Measurements from ENCODE around the gene PVRIG.
A peak's percentile ranks its signal among the peaks of the same experiment; 100 is the strongest.
"Not testable (repeated sequence)": the region's sequence is repeated elsewhere in the genome, so short reads cannot be mapped to it uniquely, and the experiment has no call there.

Gene PVRIG

DNA sequence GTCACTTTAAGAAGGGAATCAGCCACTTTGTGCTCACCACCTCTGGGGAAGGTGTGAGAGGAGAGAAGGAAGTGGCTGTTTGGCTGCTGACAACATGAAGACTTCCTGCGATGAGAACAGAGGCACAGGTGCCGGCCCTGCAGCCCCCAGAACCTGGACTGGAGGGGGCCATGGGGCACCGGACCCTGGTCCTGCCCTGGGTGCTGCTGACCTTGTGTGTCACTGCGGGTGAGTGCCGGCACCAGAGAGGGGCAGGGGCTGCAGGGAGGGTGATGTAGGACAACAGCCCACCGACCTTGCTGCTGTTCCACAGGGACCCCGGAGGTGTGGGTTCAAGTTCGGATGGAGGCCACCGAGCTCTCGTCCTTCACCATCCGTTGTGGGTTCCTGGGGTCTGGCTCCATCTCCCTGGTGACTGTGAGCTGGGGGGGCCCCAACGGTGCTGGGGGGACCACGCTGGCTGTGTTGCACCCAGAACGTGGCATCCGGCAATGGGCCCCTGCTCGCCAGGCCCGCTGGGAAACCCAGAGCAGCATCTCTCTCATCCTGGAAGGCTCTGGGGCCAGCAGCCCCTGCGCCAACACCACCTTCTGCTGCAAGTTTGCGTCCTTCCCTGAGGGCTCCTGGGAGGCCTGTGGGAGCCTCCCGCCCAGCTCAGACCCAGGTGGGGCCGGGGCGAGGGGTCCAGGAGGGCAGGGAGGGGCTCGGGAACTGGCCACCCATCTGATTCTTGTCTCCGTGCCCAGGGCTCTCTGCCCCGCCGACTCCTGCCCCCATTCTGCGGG is at the start of gene PVRIG:
PVRIG (plus strand) TSS at position 149 of the 785 bp plus-strand sequence; CDS start at position 171, 22 bp downstream.
- DNase-seq: peak; percentile 62 to 64

DNA sequence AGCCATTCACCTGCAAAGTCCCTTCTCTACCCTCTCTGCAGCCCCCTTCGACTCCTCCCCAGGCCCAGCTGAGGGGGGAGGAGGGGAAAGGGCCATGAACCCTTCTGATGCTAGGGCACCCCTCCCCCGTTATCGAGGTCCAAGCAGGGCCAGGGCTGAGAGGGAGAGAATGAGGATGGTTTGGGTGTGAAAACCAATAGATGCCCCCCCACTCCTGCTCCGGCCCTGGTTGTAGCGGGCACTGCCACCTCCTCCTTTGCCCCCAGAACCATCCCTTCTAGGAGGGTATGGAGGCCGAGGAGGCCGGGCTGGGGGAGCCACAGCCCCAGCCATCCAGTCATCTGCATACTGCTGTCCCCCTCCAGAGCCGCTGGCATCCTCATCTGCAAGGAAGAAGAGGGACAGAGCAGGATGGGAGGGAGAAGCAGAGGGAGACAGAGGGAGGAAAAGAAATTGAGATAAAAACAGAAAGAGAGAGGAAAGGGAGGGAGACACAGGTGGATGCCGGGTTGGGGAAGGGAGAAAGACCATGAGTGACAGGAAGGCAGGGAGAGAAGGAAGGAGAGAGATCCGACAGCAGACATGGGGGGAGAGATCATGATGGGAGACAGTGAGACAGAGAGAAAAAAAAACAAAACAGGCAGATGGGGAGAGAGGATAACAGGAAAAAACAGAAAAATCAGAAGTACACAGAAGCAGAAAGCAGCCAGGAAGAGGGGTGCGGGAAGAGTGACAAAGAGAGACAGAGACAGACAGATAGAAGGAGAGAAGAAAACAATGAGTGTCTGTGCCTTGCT is 49.5 kb upstream of the PVRIG start:
- DNase-seq: no peak

DNA sequence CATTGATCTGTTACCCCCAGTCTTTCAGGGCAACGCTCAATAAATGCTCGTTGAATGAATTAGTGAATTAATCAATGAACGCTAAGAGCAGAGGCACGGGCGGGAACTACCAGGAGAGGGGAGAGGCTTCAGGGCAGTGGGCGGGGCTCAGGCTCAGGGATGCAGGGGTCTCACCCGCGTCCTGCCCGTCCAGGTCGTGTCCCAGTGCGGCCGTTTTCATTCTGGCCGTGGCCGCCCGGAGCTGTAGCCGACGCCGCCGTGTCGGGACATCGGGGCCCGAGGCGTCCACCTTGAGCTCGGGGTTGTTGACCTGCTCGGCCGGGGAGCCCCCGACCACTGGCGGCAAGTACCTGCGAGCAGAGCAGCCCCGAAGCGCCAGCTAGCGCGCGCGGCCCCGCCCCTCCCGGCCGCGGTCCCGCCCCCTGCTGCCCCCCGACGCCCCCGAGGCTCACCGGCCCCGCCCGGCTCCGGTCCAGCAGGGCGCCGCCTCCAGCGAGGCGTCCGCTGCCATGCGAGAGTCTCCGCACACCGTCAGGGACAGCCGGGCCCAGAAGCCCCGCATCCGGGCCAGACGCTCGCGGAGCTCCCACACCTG is 48.6 kb upstream of the PVRIG start:
- DNase-seq: peak in 1 of 2 experiments; percentile 53

DNA sequence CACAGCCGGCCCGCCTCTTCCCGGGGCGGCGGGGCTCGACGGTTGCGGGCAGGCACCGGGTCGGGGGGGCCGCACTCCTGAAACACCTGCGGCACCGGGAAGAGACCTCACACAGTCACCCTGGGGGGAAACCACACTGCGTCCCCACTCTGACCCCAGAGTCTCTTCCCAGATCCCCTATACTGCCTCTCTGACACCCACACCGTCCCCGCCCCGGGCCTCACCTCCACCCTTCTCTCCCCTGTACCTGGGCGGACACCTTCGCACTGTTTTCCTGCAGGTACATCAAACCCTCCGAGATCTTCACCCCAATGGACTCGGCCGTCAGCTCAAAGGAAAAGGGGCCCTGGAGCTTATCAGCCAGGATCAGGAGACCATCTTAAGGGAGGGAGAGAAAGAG is 47.9 kb upstream of the PVRIG start:
- no peak for DNase-seq

DNA sequence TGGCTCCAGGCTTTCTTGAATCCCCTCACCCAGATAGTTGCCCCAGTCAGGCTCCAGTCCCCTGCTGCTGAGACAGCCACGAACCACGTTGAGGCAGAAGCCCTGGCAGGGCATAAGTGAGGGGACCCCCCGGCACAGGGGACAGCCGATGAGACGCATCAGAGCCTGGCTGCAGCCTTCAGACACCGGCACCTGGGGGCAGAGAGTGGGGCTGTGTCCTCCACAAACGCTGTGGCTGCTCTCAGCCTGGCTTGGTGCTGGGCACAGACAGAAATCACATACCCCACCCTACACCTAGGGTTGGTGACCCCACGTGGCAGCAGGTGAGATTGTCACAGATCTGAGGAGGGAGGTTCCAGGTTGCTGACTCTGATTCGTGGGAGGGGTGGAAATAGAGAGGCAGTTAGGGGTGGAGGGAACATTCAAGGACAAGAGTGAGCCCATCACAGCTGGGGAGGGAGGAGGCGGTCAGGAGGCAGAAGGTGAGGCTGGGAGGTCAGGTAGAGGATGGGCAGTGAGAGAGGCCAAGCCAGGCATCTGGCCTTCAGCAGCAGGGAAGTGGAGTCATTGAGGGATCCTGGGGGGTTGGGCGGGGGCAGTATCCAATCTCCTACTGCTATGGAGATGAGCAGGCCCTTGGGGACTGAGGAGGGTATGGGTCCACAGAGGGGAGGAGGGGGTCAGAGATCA is 45.8 kb upstream of the PVRIG start:
- DNase-seq: no peak

DNA sequence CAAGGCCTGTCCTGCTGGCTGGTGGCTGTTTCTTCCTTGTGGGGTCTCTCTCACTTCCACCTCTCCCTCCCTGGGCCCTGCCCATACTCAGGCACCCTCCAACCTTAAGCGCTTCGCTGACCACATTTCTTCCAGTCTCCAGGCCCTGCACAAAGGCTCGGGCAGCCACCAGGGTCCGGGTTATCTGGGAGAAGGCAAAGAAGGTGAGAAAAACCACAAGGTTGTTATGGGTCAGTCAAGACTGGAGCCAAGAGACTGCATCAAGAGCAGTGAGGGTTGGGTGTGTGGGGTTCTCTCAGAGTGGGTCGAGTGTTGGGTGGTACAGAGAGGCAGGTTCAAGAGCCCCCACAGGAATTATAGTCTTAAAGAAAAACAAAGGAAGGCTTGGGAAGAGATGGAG is 45.2 kb upstream of the PVRIG start:
- no peak for DNase-seq

DNA sequence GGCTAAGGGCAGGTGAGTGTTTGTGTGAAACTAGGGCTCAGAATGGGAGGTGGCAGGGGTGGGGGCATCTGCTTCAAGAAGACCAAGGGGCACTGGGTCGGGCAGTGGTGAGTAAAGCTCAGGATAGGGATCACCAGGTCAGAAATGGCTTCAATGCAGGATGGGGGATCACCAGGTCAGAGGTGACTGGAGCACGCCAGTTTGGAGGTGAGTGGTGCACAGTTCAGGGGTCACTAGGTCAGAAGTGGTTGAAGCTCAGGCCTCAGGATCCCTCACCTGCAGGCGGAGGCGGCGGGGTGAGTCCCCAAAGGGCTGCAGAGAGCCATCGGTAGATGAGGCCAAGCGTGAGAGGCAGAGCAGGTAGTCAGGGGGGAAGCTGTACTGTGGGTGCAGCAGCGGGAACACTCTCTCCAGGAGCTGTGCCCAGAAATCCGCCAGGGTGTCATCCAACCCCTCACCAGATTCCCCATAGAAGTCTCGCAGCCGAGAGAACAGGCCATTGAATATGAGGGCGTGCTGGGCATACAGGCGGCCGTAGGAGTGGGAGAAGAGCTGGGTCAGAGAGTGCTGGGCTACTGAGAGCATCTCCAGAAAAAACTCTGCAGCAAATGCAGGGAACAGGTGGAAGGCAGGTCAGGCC is 44.3 kb upstream of the PVRIG start:
- no peak for DNase-seq

DNA sequence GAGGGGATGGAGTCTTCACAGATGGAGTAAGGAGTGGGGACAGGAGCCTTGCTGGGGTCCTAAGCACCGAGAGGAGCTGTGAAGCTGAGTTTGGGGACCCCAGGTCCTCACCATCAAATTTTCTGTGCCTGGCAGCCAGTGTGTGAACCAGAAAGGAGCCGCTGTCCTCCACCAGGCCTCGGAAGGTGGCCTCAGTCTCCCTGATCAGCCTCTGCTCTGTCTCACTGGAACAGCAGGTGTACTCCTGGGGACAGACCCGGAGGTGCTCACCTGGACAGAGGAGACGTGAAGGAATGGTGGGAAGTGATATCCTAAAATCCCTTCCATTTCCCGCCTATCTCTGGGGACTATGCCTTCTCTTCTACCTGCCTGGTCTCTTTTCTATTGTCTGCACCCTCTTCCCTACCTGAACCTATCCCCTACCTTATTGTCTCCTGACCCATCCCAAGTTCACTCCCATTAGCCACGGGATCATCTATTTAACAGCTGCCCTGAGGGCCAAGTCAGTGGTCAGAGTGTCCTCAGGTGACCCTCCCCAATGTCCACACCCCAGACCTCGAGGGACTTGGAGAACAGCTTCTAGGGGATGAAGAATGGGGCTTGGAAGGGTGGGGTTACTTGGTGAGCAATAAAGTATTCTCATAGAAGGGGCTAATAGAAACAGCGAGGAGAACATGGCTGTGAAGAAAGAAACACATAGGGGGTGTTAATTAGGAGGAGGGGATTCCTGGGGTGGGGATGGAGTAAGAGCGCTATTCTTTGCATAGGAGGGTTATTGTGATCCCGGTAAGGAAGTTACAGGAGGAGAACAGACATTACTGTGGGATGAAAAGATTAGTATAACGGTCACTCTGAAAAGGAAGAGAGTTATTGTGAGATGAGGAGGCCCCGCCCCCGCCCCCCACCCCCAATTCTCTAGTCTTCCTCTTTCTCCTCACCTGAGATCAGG is 43.4 kb upstream of the PVRIG start:
- no peak for DNase-seq

DNA sequence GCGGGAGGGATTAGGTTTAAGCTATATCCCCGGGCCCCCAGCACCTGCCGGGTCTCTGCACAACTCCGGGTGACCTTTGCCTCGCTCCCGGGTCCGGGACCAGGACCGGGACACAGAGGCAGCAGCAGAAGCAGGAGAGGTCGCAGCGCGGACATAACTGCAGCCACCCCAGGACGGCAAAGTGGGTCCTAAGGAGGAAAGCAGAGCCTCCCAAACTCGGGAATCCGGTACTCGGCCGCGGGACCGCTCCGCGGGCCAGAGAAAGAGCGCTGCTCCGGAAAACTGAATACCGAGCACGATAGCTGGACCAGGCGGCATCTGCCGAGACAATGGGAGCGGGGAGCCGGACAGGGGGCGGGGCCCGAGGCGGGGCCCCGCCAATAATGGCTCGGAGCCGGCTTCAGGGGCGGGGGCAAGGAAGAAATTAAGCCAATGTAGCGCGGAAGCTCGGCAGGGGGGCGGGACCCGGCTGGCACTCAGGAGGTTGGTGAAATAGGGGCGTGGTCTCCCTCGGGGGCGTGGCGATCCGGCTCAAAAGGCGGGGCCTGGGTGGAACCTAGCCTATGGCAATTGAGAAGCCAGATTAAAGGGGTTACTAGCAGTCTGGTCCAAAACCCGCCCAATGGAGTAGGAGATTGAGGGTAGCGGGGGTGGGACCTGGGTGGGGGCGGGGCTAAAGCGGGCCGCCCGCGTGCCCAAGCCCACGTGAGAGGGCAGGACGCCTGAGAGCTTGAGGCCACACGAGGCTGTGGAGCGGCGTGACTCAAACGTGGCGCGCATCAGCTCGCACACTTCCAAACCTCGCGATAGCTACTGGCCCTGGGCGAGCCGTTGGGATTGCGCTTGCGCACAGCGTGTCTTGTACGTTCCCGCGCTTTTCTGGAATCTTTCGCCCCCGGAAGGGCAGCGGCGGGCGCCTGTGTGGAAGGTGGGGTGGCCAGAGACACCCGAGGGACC is 42.4 kb upstream of the PVRIG start, which contains the start of the genes GPC2 and STAG3:
GPC2 (minus strand) TSS at position 337 of the 957 bp plus-strand sequence; CDS start at position 155, 182 bp downstream.
STAG3 (plus strand) TSS at position 874 of the 957 bp plus-strand sequence. CDS start 2,639 bp downstream, outside the sequence.
- DNase-seq: peak; percentile 100

DNA sequence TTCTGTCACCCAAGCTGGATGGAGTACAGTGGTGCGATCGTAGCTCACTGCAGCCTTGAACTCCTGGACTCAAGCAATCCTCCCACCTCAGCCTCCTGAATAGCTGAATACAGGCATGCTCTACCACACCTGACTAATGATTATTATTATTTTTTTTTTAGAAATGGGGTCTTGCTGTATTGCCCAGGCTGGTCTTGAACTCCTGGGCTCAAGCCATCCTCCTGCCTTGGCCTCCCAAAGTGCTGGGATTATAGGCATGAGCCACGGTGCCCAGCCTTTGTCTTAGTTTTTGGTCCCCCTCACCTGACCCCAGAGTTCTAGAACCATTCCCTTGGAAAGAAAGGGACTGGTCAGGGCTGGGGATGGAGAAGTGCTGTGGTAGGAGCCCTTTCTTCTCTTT is 39.7 kb upstream of the PVRIG start:
- DNase-seq: not testable (repeated sequence)

DNA sequence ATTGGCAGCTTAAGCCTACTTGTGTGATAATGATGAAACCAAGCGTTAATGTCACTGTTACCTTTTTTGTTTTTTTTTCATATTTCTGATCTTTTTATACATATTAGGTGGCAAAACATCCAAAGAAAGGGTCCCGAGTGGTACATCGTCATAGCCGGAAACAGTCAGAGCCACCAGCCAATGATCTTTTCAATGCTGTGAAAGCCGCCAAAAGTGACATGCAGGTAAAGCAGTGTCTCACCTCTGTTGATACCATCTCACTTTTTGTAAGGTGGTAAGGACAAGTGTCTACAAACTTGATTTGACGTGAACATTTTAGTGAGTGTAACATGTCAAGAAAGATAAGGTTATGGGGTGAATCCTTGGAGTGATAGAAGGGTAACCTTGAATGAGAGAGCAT is 37.1 kb upstream of the PVRIG start:
- DNase-seq: not testable (repeated sequence)

DNA sequence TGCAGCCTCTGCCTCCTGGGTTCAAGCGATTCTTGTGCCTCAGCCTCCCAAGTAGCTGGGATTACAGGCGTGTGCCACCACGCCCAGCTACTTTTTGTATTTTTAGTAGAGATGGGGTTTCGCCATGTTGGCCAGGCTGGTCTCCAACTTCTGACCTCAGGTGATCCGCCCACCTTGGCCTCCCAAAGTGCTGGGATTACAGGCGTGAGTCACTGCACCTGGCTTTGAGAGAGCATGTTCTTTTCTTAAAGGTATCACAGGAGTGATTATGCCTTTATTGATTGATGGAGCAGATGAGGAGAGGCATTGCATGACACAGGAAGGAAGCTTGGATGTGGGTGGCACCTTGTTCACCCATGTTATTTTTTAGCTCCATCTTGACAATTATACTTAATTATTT is 36.7 kb upstream of the PVRIG start:
- DNase-seq: not testable (repeated sequence)

DNA sequence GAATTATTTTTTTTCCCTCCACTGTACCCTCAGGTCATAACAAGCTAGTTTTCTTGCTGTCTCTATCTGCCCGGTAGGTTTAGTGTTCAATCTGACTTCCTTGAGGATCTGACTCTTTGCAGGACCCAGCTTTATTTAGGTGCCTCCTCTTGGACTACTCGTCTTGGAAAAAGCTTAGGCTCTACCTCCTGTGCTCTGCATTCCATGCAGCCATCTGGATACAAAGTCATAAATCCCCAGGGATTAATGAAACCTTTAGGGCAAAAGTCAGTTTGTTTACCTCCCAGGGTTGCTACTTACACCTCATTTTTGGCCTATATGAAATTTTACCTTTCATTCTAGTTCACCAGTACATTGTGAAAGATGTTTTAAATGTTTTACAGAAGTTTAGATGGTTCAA is 34.0 kb upstream of the PVRIG start:
- DNase-seq: no peak

DNA sequence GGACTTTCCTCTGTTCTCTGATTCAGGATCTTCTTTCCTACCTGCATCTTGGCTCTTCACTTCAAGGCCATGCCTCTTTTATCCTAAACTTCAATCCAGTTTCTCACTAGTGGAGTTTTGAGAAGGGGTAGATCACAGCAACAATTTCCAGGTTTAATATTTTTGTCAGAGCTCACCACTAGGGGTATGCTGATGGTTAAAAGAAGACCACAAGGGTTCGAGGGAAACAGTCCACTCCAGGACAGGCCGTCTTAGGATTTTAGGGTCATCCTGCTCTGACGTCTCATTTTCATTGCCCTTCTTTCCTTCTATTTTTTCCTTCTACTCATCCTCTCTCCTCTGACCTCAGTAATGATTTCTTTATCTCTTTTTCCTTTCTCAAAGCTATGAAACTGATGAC is 30.7 kb upstream of the PVRIG start:
- DNase-seq: no peak

DNA sequence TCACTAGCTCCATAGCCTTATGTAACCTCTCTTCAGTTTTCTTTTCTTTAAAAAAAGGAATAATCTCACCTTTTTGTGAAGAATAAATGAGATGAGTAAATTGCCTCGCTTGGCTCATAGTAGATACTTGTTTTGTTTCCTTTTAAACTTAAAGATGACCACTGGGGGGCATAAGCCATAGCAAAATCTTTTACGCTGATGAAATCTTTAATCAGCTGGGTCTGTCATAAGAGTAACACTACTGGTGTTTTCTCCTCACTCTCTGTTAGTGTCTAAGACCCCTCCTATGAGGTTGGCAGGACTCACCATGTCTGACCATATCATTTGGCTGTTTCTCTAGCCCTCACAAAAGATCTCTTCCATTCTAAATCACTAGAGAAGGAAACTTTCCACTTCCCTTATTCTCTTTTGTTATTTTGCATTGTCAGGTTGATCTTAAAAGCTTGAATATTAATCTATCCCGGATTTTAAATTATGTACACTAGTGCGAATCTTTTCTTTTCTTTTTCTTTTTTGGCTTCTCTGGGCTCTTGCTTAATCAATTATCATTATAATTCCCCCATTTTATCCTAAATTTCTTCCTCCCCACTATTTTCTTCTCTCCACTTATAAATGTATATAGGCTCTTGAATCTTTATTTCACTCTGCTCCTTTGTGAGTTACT is 29.6 kb upstream of the PVRIG start:
- DNase-seq: no peak

DNA sequence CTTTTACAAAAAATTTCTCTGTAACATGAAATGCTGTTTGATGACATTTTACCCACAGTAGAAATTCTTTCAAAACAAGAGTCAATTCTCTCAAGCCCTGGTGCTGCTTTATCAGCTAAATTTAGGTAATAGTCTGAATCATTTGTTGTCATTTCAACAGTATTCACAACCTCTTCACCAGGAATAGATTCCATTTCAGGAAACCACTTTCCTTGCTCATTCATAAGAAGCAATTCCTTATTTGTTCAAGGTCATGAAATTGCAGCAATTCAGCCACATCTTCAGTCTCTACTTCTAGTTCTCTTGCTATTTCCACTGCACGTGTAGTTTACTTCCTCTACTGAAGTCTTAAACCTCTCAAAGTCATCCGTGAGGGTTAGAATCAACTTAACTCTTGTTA is 28.0 kb upstream of the PVRIG start:
- DNase-seq: no peak

DNA sequence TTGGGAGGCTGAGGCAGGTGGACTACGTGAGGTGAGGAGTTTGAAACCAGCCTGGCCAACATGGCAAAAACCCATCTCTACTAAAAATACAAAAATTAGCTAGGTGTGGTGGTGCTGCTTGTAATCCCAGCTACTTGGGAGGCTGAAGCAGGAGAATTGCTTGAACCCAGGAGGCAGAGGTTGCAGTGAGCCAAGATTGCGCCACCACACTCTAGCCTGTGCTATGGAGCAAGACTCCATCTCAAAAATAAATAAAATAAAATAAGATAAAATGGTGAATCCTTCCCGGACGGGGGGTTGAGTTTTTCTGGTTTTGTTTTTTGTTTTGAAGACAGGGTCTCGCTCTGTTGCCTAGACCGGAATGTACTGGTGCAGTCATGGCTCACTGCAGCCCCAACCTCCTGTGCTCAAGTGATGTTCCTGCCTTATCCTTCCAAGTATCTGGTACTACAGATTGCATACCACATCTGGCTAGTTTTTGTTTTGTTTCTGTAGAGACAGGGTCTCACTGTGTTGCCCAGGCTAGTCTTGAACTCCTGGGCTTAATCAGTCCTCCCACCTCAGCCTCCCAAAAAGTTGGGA is 27.4 kb upstream of the PVRIG start:
- not testable (repeated sequence) for DNase-seq

DNA sequence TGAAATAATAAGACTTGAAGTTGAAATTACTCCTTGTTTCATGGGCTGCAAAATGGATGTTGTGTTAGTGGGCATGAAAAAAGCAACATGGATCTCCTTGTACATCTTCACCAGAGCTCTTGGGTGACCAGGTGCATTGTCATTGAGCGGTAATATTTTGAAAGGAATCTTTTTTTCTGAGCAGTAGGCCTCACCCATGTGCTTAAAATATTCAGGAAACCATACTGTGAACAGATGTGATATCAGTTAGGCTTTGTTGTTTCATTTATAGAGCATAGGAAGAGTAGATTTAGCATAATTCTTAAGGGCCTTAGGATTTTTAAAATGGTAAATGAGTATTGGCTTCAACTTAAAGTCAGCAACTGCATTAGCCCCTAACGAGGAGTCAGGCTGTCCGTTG is 26.8 kb upstream of the PVRIG start:
- DNase-seq: no peak

DNA sequence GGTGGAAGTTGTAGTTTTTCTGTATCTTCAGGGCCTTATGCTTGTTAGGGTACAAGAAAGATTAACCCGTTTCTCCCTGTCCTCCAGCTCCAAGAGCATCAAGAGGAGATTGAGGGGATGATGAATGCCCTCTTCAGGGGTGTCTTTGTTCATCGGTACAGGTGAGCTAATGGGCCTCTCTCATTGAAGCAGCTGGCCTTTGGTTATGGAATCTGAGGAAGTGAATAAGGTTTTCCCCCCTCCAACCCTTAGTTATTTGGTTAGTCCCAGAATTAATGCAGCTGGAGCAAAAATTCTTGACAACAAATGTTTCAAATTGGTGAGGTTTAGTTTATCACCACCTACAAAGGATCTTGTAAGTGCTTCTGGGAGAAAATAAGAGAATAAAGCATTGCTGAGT is 24.5 kb upstream of the PVRIG start:
- DNase-seq: no peak
